ENCODE measurements around the gene MDK. TPM values are rescaled to one million over a fixed set of nuclear protein-coding genes. Genes with fewer than 3 reads are reported as not detected.

Gene MDK
- total and polyA plus RNA-seq, 2 experiments from 2014 or later = 3,396 to 4,339 TPM

- H3K4me1 ChIP-seq (ENCODE audit: low read depth) = peaks cover 32% of the 10 kb centered on the region
Observed at GRCh38 chr11:46366260-46366659, 15.2 kb upstream of the MDK start.

DNA sequence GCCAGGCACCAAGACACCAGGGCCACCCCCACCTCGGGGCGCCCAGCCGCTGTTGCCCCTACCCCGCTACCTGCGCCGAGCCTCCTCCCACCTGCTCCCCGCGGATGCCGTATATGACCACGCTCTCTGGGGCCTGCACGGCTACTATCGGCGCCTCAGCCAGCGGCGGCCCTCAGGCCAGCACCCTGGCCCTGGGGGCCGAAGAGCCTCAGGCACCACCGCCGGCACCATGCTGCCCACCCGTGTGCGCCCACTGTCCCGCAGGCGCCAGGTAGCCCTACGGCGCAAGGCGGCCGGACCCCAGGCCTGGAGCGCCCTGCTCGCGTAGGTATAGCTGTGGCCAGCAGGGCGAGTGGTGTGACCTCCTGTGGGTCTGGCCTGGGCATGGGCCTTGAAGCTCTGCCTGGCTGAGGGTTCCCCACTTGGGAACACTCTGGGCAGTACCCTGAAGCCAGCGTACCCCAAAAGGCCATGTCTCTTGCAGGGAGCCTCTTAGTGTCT lies 14.8 kb upstream of the MDK start:
- Histone ChIP-seq H3K9me3 (ENCODE audit: low read depth) (no peaks in the 10 kb centered on the region), H3K27me3 (no peaks in the 10 kb centered on the region), H3K4me3 (no peak overlapping the region), H3K27ac (peak overlapping the region; percentile 60), H3K36me3 (no peaks in the 10 kb centered on the region), H3K4me1 (ENCODE audit: low read depth) (peaks cover 28% of the 10 kb centered on the region)
- TF ChIP-seq CTCF (IDR thresholded peaks at IDR 0.05; ENCODE audit: low read depth, low read length) = no peak
- no peak for DNase-seq (ENCODE audit: low read depth in 1 of 2, low spot score in 1 of 2)

More at GRCh38 chr11:46366260-46366659, 15.2 kb upstream of the MDK start:
- H3K27me3 ChIP-seq = no peaks in the 10 kb centered on the region
- H3K36me3 ChIP-seq = no peaks in the 10 kb centered on the region
- no peak overlapping the region for H3K27ac ChIP-seq
- TF ChIP-seq CTCF (IDR thresholded peaks at IDR 0.05; ENCODE audit: low read depth, low read length) = no peak
- no peak for DNase-seq (ENCODE audit: low read depth in 1 of 2, low spot score in 1 of 2)
- no peak overlapping the region for H3K4me3 ChIP-seq
- H3K9me3 ChIP-seq (ENCODE audit: low read depth) = no peaks in the 10 kb centered on the region

DNA sequence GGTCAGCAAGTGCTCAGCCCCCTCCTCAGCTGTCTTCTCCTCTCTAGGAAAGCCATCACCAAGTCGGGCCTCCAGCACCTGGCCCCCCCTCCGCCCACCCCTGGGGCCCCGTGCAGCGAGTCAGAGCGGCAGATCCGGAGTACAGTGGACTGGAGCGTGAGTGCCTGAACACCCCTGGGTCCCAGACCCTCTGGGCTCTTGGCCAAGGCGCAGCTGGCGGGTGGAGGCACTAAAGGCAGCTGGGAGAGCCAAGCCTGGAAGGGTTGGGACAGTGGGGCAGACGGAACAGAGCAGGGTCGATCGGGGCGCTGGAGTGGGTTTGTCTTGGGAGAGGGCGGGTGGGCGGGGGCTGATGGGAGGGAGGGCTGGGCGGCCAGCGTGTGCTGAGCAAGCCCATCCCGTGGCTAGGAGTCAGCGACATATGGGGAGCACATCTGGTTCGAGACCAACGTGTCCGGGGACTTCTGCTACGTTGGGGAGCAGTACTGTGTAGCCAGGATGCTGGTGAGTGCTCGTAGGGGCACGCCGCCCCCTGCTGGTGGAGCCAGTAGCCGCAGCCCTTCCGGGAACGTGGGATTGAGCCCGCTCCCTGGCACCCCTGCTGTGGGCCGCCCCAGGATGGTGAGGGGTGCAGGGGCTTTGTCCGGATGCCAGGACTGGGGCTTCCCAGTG lies 14.1 kb upstream of the MDK start:
- H3K27me3 ChIP-seq = no peaks in the 10 kb centered on the region
- H3K27ac ChIP-seq = peak overlapping the region; percentile 60
- H3K4me1 ChIP-seq (ENCODE audit: low read depth) = peaks cover 22% of the 10 kb centered on the region

DNA sequence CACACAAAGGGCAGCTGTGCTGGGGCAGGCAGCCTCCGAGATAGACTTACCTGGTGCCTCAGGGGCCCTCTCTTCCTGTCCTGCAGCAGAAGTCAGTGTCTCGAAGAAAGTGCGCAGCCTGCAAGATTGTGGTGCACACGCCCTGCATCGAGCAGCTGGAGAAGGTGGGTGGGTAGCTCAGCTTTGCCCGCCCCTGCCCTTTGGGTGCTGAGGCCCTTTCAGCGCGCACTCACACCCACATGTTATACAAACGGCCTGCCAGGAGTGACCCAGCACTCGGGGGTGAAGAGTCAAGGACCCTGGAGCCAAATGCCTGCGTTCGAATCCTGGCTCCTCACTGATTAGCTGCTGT lies 13.6 kb upstream of the MDK start:
- Histone ChIP-seq H3K4me3 (no peak overlapping the region), H3K27me3 (no peaks in the 10 kb centered on the region), H3K36me3 (no peaks in the 10 kb centered on the region), H3K4me1 (ENCODE audit: low read depth) (peaks cover 17% of the 10 kb centered on the region), H3K9me3 (ENCODE audit: low read depth) (no peaks in the 10 kb centered on the region), H3K27ac (no peak overlapping the region)
- TF ChIP-seq CTCF (IDR thresholded peaks at IDR 0.05; ENCODE audit: low read depth, low read length) = no peak
- no peak for DNase-seq (ENCODE audit: low read depth in 1 of 2, low spot score in 1 of 2)

More for the DNA sequence above, 14.1 kb upstream of the MDK start:
- Histone ChIP-seq H3K36me3 (no peaks in the 10 kb centered on the region), H3K4me3 (no peak overlapping the region), H3K9me3 (ENCODE audit: low read depth) (no peaks in the 10 kb centered on the region)
- DNase-seq (ENCODE audit: low read depth in 1 of 2, low spot score in 1 of 2) = peak; percentile 63 to 75
- peak; percentile 75 for TF ChIP-seq CTCF (IDR thresholded peaks at IDR 0.05; ENCODE audit: low read depth, low read length)

DNA sequence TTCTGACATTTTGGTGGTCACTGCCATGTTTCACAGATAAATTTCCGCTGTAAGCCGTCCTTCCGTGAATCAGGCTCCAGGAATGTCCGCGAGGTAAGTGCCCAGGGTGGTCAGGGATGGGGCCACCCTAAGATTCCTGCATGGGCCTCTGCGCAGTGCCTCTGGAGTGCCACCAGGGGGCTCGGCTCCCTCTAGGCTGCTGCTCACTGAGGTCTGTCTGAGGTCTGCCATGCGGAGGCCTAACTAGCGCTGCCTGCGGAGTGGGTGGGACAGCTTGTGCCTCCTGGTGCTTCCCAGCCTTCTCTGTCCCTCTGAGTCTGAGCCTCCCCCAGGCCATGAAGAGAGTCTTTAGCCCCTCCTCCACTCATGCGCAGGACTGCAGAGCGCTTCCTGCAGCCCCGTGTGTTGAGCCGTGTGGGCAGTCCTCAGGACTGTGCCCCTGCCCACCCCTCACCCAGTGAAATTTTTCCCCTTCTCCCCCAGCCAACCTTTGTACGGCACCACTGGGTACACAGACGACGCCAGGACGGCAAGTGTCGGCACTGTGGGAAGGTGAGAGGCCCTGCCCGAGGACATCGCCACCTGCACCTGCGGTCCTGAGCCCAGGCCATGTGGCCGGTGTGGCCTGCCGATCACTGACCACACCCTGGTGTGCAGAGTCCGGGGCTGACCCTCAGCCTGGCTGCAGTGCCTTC lies 11.9 kb upstream of the MDK start:
- peak; percentile 95 for TF ChIP-seq CTCF (IDR thresholded peaks at IDR 0.05; ENCODE audit: low read depth, low read length)
- peaks cover 9% of the 10 kb centered on the region for H3K4me1 ChIP-seq (ENCODE audit: low read depth)
- no peak overlapping the region for H3K4me3 ChIP-seq
- no peaks in the 10 kb centered on the region for H3K36me3 ChIP-seq
- no peak overlapping the region for H3K27ac ChIP-seq
- no peaks in the 10 kb centered on the region for H3K27me3 ChIP-seq
- DNase-seq (ENCODE audit: low read depth in 1 of 2, low spot score in 1 of 2) = peak; percentile 84 to 88
- H3K9me3 ChIP-seq (ENCODE audit: low read depth) = no peaks in the 10 kb centered on the region
